ENCODE data around the gene SAMSN1.
"Not testable (repeated sequence)": the region's sequence is repeated elsewhere in the genome, so short reads cannot be mapped to it uniquely, and the experiment has no call there.

Gene SAMSN1

DNA sequence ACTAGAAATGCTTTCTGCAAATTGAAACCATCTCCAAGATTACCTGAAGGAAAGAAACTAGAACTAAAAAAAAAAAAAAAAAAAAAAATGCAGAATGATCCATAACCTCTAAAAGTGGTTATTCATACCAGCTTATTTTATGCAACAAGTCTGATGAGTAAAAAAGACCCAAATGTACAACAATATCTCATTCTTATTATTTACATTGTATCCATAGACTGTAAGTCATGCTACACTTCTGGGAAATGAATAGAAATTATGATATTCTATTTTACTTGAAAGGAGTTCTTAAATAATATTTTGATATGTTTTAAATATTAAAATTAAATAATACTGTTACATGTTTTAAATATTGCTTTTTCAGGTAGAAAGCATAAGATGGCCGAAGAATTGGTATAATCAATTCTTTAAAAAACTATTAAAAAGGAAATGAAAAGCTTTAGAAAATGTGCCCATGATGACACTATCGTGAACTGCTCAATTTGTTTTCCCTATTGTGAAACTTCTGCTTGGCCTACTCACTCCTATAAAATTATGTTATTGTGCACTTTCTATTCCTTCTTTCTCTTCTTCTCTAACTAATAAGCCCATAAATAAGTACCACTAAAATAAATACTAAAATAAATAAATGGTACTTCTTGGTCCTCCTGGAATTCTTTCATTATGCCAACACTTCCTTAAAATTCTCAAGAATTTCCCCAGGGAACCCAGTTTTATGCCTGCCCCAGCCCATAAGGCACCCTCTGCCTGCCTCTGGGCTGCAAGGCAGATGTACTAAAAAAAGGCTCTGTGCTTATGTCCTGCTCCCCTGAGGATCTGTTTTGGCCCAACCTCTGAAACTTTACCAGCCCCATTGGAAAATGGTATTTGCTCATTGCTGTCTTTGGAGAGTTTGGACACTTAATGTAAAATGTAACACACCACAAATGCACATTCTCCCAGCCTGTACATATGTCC, 18.1 kb downstream of the SAMSN1 start:
- no peak for DNase-seq

DNA sequence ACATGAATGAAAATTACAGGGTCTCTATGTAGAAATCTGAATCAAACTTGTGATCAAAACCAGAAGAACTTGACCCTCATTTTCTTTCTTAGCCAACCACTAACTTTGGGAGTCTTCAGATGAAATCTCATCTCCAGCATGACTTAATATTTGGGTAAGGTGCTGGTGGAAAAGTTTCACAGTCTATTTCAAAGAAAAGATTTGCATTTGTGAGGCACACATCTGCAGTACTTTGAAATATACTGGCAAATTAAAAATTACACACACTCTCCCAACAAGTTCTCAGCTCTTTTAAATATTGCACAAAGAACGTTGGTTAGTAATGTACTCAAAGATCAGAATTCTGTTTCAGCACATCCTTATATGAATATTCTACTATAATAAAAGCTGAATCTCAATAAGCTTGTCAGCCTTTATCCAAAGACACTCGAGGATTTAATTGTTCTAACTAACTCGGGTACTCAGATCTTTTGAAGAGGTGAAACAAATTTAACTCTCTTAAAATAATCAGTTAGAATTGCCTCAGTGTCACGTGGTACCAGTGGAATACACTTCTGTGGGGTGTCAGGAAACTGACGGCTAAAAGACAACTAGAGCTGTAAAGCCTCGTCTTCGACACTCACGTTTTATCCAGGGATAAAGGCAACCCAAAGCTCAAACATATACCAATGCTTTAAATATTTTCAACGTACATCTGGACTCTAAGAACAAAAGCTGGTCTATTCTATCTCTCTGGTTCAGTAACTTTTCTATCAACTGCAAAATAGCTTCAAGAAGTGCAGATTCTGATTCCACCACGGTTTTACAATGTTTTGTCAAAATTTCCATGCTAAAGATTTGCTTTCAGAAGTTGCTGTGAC, 19.0 kb downstream of the SAMSN1 start:
- no peak for DNase-seq

DNA sequence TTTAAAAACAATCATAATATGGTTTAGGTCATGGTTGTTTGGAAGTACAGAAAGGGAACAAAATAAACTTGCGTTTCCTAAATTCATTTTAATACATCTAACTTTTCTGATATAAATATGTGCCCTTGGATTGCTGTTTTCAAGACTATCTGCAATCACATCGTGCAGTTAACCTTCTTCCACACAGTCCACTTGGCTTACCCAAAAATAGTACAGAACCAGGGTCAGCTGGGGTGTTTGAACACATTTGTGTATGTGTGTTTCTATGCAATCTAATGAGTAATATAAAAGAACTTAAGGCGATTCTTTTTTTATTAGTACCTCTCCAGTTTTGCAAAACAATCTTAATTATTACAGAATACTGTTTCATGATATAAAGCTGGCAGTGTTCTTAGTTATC, 19.9 kb downstream of the SAMSN1 start:
- DNase-seq = no peak

DNA sequence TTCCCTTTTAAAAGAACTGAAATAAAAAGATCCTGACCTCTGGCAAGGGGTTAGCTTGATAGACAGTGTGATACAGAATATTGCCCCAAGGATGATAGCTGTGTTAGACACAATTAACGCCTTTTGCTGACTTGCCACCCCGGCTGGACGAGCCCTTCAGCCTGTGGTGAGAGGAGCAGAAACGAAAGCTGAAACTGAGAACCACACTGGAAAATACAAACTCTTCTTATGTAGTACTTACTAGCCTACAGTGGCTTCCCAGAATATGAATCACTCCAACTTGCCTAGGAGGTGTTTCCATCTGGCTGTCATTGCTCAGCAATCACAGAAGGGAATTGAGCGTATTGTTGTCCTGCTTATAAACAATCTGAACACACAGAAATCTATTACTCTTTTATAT, 22.9 kb downstream of the SAMSN1 start:
- no peak for DNase-seq

DNA sequence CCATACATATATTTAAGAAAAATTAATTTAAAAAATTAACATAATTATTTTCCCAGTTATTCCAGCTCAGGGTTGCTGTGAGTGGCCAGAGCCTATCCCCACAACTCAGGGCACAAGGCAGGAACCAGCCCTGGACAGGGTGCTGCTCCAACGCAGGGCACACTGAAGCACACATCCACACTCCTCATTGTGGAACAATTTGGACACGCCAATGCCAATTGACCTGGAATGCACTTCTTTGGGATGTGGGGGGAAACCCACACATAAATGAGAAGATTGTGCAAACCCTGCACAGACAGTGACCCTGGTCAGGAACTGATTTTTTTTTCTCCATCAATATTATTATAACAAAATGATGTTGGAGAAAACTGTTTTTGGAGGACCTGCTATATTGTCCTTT, 23.4 kb downstream of the SAMSN1 start:
- no peak for DNase-seq

DNA sequence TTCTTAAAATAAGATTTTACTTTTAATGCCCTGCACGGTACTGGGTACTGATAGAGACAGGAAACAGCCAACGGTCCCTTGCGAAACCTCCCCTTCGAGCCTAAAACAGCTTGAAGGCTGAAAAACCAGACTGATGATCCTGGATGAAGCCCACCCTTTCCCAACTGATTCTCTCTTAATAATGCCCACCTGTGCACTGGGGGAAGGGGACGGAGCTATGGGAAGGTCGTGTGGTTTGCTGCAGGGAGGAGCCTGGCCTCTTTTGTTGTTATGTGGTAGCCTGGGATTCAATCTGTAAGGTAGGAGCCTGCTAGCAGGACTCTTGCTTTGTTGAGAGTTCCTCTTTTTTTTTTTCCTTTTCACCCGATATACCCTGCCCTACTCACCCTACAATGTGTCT, 25.6 kb downstream of the SAMSN1 start:
- peak; percentile 49 for DNase-seq

DNA sequence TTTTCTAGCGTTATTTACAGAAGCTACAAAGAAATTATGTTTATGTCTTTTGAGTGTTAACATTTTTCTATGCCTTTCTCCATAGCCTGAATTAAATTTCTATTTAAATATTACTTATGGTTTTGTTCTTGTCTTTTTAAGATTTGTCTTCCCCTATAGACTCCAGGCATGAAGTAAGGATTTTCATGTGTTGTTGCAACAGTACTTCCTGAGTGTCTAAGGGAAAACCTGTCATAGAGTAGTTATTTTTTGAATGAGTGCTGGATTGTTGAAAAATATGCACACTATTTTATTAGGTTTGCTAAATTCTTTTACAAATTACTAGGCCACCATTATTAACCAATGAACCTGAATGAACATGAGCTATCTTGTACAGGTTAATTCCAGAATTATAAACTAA, 27.1 kb downstream of the SAMSN1 start:
- no peak for DNase-seq

DNA sequence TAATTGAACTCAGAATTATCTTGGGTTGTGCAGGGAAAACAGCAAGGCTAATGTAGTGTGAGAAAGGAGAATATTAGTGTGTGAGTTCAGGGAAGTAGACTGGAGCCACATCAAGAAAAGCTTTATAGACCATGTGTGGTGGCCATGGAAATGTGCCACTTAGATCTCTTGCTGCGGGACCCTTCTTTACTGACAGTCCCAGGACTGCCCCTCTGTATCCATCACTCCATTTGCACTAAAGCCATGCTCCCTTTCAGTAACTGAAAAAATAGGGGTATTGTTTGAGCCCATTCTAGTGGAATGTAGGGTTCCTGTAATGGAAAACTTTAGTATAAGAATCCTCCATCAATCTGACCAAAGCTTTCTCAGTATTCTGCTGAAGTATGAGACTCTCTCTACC, 32.3 kb downstream of the SAMSN1 start:
- DNase-seq = no peak

DNA sequence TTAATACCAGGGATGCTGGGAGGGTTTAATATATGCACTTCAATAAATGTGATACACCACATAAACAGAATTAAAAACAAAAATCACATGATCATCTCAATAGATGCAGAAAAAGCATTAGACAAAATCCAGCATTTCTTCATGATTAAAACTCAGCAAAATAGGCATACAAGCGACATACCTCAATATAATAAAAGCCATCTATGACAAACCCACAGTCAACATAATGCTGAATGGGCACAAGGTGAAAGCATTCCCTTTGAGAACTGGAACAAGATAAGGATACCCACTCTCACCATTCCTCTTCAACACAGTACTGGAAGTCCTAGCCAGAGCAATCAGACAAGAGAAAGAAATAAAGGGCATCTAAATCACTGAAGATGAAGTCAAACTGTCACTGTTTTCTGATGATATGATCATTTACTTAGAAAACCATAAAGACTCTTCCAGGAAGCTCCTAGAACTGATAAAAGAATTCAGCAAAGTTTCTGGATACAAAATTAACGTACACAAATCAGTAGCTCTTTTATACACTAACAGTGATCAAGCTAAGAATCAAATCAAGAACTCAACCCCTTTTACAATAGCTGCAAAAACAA, 39.2 kb downstream of the SAMSN1 start:
- not testable (repeated sequence) for DNase-seq

DNA sequence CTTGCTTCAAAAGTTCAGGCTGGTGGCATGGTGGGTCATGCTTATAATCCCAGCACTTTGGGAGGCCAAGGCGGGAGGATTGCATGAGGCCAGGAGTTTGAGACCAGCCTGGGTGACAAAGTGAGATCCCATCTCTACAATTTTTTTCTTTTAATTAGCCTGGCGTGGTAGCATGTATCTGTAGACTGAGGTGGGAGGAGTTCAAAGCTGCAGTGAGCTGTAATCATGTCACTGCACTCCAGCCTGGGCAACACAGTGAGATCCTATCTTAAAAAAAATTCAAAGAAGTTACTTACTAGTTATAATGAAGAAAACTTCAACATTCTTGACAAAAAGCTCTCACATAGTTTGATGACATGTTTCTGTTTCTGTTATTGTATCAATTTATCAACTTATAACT, 45.2 kb downstream of the SAMSN1 start:
- no peak for DNase-seq

DNA sequence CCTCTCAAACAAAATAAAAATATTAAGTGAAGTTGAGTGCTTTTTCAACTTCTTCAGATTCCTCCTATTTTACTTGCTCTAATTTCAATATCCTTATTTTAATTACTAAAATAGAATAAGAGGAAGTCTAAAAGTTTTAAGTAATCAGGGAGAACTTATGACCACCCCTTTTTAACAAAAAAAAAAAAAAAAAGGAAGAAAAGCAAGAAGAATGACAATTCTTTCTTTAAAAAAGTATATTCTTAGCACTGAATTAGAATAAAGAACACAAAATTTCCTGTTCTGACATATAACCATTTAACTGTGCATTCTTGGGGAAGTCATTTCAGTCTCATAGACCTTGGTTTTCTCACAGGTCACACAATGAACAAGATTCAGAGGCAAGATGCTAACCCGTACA, 46.8 kb downstream of the SAMSN1 start:
- DNase-seq = no peak

DNA sequence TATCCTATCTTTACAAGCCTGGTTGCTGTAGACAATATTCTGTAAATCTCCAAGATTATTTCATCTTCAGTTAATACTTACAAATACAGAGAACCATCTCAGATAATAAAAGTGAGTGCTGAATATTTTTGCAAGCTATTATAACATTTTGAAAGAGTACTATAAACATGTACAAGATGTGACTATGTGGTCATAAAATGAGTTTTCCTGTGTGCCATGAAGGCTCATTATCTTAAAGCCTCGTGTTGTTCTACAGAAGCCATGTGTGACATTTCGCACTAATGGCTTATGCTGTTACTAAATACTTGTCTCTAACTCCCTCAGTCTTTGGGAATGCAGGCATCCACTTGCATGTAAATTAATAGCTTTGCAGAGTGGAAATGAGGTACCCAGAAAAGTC, 48.3 kb downstream of the SAMSN1 start:
- DNase-seq = no peak

DNA sequence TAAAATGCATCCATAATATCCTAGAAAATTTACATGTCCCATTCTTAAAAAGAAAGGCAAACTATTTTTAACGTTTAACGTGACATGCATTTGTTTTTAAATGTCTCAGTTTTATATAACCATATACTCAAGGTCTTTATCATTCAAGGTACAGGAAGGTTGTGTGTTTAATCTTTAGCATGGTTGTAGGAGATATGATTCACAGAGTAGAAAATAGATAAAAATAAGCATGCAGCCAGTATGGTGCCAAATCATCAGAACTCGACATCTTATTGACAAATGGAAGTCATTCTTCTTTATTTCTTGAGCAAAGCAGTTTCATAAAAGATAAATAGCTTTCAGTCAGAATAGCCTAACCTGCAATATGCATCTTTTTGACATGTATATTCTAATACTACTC, 51.0 kb downstream of the SAMSN1 start:
- peak; percentile 65 for DNase-seq

DNA sequence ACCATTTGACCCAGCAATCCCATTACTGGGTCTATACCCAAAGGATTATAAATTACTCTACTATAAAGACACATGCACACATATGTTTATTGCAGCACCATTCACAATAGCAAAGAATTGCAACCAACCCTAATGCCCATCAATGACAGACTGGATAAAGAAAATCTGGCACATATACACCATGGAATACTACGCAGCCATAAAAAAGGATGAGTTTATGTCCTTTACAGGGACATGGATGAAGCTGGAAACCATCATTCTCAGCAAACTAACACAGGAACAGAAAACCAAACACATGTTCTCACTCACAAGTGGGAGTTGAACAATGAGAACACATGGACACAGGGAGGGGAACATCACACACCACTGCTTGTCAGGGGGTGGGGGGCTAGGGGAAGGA, 51.9 kb downstream of the SAMSN1 start:
- DNase-seq = not testable (repeated sequence)

DNA sequence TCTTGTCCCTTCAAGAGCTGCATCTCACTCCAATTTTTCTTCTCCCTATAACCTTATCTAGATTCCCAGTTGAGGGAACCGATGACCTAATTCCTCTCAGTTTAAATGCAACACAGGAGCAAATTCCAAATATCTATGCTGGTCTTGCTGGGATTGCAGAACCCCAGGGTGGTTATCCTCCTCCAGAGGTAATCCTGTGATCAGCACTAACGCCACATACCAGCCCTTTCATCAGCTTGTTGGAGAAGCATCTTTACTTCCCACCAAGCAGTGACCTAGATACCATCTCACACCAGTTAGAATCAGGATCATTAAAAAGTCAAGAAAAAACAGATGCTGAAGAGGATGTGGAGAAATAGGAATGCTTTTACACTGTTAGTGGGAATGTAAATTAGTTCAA, 52.4 kb downstream of the SAMSN1 start:
- no peak for DNase-seq

DNA sequence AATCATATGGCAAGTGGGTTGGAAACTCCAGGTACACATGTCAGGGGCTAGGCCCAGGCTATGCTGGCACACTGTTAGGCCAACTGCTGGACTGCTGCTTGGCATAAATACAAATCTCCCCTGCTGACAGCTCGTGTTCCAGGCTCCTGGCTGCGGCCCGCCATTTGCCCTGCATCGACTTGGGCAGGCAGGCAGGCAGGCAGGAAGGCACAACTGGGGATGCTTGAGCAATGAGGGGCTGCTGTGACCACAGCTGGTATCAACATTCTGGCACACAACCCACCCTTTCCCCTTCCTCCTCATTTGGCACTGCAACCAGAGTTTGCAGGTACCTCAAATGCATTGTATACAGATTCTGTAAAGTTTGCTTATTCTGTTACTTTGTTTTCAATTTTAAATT, 53.2 kb downstream of the SAMSN1 start:
- no peak for DNase-seq

DNA sequence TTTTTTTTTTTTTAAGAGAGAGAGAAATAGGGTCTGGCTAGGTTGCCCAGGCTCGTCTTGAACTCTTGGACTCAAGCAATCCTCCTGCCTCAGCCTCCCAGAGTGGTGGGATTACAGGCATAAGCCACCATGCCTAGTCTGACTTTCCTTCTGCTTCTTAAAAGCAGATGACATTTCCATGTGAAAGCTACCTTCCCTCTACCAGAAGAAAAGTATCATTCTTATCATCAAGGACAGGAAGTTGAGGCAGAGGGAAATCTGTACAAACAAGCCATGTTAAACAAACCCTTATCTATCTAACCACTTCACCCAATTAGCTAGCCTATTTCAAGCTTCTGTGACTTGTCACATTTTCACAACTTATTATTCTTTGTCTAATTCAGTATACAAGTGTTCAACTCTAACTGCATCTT, 54.8 kb downstream of the SAMSN1 start:
- DNase-seq = peak; percentile 43

DNA sequence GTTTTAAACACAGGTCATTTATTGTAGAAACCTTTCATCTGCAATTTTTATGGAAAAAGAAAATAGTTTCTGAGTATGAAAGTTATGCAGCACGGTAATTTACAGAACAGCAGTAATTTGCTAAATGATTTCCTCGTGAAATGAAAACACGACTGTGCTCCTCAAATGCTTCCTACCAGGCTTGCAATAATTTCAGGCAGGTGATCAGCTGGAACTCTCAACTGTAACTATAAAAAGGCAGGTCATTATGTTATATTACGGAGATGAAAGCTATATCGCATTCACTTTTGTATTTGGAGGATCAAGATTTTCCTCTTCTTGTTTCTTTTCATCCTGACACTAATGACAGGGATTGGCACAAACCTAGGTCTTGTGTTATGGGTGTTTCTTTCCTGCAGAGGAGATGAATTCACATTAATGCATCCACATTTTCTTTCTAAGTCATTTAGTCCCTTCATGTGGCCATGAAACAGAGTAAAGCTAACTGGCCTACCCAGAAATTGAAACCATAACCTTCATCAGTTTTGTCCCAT, 57.4 kb downstream of the SAMSN1 start:
- no peak for DNase-seq

DNA sequence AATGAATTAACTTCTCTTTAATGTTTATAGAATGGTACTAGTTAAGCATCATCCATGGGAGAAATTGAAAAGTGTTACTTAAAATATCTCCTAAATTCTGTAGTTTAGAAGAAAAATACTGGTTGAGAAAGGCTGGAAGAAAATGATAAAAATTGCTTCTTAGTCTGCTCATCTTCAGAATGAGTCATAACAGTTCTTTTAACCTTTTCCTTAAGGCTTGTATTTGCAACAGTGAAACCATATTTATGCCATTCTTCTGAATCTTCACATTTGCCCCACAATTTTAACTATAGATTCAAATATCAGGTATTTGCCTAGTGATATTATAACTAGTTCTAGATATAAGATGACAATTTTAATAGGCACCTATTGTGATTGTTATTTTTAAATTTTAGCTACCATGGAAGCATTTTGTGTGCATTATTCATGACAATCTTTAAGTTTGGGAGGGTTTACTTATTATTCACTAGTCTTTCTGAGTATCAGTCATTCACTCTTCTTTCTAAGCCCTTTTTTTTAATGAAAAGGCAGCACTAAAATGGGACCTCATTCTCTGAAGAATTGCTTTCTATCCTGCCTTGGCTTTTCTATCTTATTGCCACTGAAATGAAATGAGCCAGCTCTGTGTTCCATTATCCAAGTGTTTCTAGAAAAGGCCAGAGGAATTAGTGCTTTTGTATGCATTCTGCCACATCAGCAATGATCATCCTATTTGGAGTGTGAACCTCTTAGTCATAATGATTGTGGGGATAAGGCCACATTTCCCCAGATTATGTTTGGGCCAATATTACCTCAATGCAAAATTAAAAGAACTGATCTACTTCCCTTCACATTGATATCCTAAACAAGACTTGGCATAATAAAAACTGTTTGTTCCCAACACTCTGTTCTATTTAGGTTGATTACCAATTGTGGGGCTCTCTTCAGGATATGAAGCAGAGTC, 58.4 kb downstream of the SAMSN1 start:
- DNase-seq = no peak

DNA sequence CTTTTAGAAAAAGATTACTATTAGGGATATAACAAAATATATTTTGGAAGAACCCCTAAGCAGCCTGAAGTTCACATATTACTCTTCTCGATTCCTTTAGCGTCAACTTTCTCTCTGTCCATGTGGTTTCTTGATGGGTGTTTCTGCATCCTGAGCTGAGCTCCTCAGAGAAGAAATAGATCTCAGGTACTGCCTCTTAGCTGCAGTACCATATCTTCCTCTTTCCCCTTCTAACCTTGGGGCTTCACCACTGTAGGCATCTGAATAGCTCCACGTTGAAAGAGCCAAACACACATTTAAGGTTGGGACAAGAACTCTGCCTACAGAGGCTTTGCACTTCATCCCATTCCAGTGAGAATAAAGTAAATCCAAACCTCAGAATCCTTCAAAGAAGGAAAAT, 59.2 kb downstream of the SAMSN1 start:
- DNase-seq = no peak

DNA sequence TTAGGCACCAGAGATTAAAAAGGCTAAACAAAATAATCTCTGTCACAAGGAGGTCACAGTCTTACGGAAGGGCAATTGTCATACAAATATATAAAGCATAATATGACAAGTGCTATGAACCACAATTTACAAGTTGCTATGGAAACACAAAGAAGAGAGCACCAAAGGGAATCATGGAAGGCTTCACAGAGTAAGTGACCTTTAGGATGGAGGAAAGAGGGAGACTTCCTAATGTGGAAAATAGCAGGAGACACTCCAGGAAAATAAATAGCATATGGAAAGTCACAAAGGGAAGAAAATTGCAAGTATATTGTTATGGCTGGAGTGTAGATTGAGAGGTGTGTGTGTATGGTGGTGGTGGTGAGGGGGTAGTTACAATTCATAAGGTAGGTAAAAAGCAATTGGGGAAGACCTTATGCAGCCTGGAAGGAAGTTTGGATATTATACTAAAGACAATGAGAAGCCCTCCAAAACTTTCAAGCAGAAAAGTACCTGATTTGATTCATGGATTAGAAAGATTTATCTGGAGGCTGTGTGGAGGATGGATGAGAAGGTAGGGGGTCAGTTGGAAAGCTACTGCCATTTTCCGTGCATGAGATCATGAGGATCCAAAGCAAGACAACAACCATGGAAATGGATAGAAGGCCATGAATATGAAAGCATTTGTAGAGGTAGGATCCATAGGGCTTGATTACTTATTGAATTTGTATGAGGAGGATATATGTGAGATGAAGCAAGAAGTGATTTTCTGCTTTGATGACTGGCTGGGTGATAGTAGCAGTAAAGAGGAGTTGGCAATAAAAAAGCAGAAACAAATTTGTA, 61.7 kb downstream of the SAMSN1 start:
- no peak for DNase-seq

Data from hematopoietic multipotent progenitor cell treated with erythropoietin and hydrocortisone succinate and interleukin-3 and kit ligand, for 8 days (in vitro differentiated cells).